Tibial artery (tissue), 4 donors: ENCODE data around the gene DNAJC12.

Experiments
- DNase-seq, 2 donors: peaks; one replicate each; pipeline ENCODE4 v3.0.0-alpha.2; 2019
- H3K27ac ChIP-seq, 2 donors: fragments of 200-600 bp; sonication (generic) in 1 of 2; 1 replicate in 1 of 2; 2 replicates in 1 of 2; pipeline ENCODE4 v1.5.1; 2018 to 2019; ENCODE audit warnings: mild to moderate bottlenecking in 1 of 2
- H3K27me3 ChIP-seq, 2 donors: fragments of 200-600 bp; sonication (generic) in 1 of 2; one replicate each; pipeline versions ENCODE4 v1.5.1 to v1.6.0; 2016 to 2019
- H3K36me3 ChIP-seq, 3 donors: fragments of 200-600 bp; sonication (generic) in 2 of 3; one replicate each; pipeline ENCODE4 v1.5.1; 2016 to 2019; ENCODE audit warnings: mild to moderate bottlenecking in 2 of 3
- H3K4me1 ChIP-seq, 4 donors: fragments of 200-600 bp; sonication (generic) in 2 of 4; 1 replicate in 3 of 4; 2 replicates in 1 of 4; pipeline ENCODE4 v1.5.1; 2016 to 2019
- H3K4me3 ChIP-seq, 2 donors: fragments of 200-600 bp; sonication (generic) in 1 of 2; 1 replicate in 1 of 2; 2 replicates in 1 of 2; pipeline ENCODE4 v1.5.1; 2018 to 2019; ENCODE audit warnings: mild to moderate bottlenecking in 2 of 2
- H3K9me3 ChIP-seq, 3 donors: fragments of 200-600 bp; sonication (generic) in 1 of 3; one replicate each; pipeline ENCODE4 v1.5.1; 2016 to 2019
- CTCF ChIP-seq, 2 experiments: fragments of 200-600 bp in 1 of 2; fragments of 450-650 bp in 1 of 2; IDR thresholded peaks; one replicate each; pipeline ENCODE4 v1.5.1; 2017 to 2019; ENCODE audit warnings: antibody characterized with exemption in 2 of 2, mild to moderate bottlenecking in 1 of 2, moderate library complexity in 1 of 2
- intact Hi-C: fragments of 100-400 bp; cut with DNase I; formaldehyde crosslinking; loops from one replicate; pipeline ENCODE4 v1.15.0; 2023; ENCODE audit warnings: low total_unique reads

The DNAJC12 gene

GRCh38 chr10:67789769-67790168 is 48.2 kb downstream of the DNAJC12 start:
- Histone ChIP-seq H3K36me3 (no peaks in the 10 kb centered on the region), H3K9me3 (no peaks in the 10 kb centered on the region)

GRCh38 chr10:67788028-67788886 is 49.7 kb downstream of the DNAJC12 start:
- DNase-seq = peak in 1 of 2 donors; percentile 40
- H3K27ac ChIP-seq = no peak overlapping the region
- TF ChIP-seq CTCF (IDR thresholded peaks at IDR 0.05) = no peak
- intact Hi-C loops = loop anchor here (10.0 kb wide), 1 partner anchor 133 kb away; no protein-coding TSS in a partner anchor
- no peaks in the 10 kb centered on the region for H3K36me3 ChIP-seq
- H3K27me3 ChIP-seq = peaks cover 0 to 3% of the 10 kb centered on the region in 2 donors
- no peak overlapping the region for H3K4me3 ChIP-seq
- no peaks in the 10 kb centered on the region for H3K9me3 ChIP-seq
- H3K4me1 ChIP-seq = no peaks in the 10 kb centered on the region

More at GRCh38 chr10:67789769-67790168, 48.2 kb downstream of the DNAJC12 start:
- no peak for TF ChIP-seq CTCF (IDR thresholded peaks at IDR 0.05)
- peaks cover 0 to 3% of the 10 kb centered on the region in 2 donors for H3K27me3 ChIP-seq
- H3K27ac ChIP-seq = no peak overlapping the region
- intact Hi-C loops = loop anchor here (10.0 kb wide), 1 partner anchor 135 kb away; no protein-coding TSS in a partner anchor
- DNase-seq = no peak
- H3K4me1 ChIP-seq = no peaks in the 10 kb centered on the region
- H3K4me3 ChIP-seq = no peak overlapping the region

- no peak for DNase-seq
- no peaks in the 10 kb centered on the region for H3K9me3 ChIP-seq
- H3K4me1 ChIP-seq = peaks cover 0 to under 1% (median under 1%) of the 10 kb centered on the region in 4 donors
- H3K36me3 ChIP-seq = no peaks in the 10 kb centered on the region
- TF ChIP-seq CTCF (IDR thresholded peaks at IDR 0.05) = no peak
- intact Hi-C loops = loop anchor here (10.0 kb wide), 1 partner anchor 130 kb away; no protein-coding TSS in a partner anchor
- H3K4me3 ChIP-seq = no peak overlapping the region
- no peak overlapping the region for H3K27ac ChIP-seq
- H3K27me3 ChIP-seq = peaks cover 0 to 3% of the 10 kb centered on the region in 2 donors
These were observed 52.9 kb downstream of the DNAJC12 start for GRCh38 chr10:67785098-67785497.

GRCh38 chr10:67784474-67784873 is 53.5 kb downstream of the DNAJC12 start:
- Histone ChIP-seq H3K27me3 (peaks cover 0 to 3% of the 10 kb centered on the region in 2 donors), H3K4me3 (no peak overlapping the region), H3K36me3 (no peaks in the 10 kb centered on the region), H3K27ac (no peak overlapping the region), H3K9me3 (no peaks in the 10 kb centered on the region), H3K4me1 (peaks cover 0 to 7% (median 5%) of the 10 kb centered on the region in 4 donors)
- DNase-seq = no peak
- intact Hi-C loops = loop anchor here (10.0 kb wide), 1 partner anchor 130 kb away; no protein-coding TSS in a partner anchor
- no peak for TF ChIP-seq CTCF (IDR thresholded peaks at IDR 0.05)

GRCh38 chr10:67783606-67784294 is 54.2 kb downstream of the DNAJC12 start:
- intact Hi-C loops = loop anchor here (10.0 kb wide), 1 partner anchor 129 kb away; no protein-coding TSS in a partner anchor

More at GRCh38 chr10:67783606-67784294, 54.2 kb downstream of the DNAJC12 start:
- TF ChIP-seq CTCF (IDR thresholded peaks at IDR 0.05) = no peak
- Histone ChIP-seq H3K27me3 (peaks cover 0 to 3% of the 10 kb centered on the region in 2 donors), H3K27ac (no peak overlapping the region), H3K9me3 (no peaks in the 10 kb centered on the region), H3K4me3 (no peak overlapping the region), H3K36me3 (no peaks in the 10 kb centered on the region), H3K4me1 (peaks cover 0 to 9% (median 7%) of the 10 kb centered on the region in 4 donors)
- no peak for DNase-seq
